GM19455 (cell line): ENCODE measurements around the gene CAMK2B.

Experiments
- ATAC-seq: cut with Tn5 transposase; IDR thresholded peaks from one replicate; pipeline ENCODE4 v1.9.1; 2021; ENCODE audit not compliant: unreplicated experiment

Gene CAMK2B

GRCh38 chr7:44275957-44276570 is 49.3 kb downstream of the CAMK2B start:
- no peak for ATAC-seq

GRCh38 chr7:44275146-44275545 is 50.2 kb downstream of the CAMK2B start:
- no peak for ATAC-seq

- no peak for ATAC-seq
Measured at GRCh38 chr7:44274623-44274975, 50.8 kb downstream of the CAMK2B start.

- ATAC-seq, result no peak
Measured at GRCh38 chr7:44273681-44274622, 51.4 kb downstream of the CAMK2B start.

- no peak for ATAC-seq
Measured at GRCh38 chr7:44272981-44273380, 52.4 kb downstream of the CAMK2B start.

- no peak for ATAC-seq
Measured at GRCh38 chr7:44272456-44272855, 52.9 kb downstream of the CAMK2B start.

- no peak for ATAC-seq
Measured at GRCh38 chr7:44269943-44270493, 55.4 kb downstream of the CAMK2B start.

GRCh38 chr7:44269417-44269816 is 56.0 kb downstream of the CAMK2B start:
- ATAC-seq, result no peak

GRCh38 chr7:44268671-44269070 is 56.7 kb downstream of the CAMK2B start:
- no peak for ATAC-seq

- no peak for ATAC-seq
Measured at GRCh38 chr7:44267719-44268421, 57.5 kb downstream of the CAMK2B start.

- no peak for ATAC-seq
Measured at GRCh38 chr7:44267178-44267577, 58.2 kb downstream of the CAMK2B start.

- no peak for ATAC-seq
Measured at GRCh38 chr7:44266526-44266925, 58.9 kb downstream of the CAMK2B start.

- ATAC-seq, result no peak
Measured at GRCh38 chr7:44265728-44266127, 59.7 kb downstream of the CAMK2B start.

GRCh38 chr7:44264221-44264931 is 61.0 kb downstream of the CAMK2B start:
- no peak for ATAC-seq

- no peak for ATAC-seq
Measured at GRCh38 chr7:44263326-44264082, 61.9 kb downstream of the CAMK2B start.

- ATAC-seq, result no peak
Measured at GRCh38 chr7:44262031-44262430, 63.4 kb downstream of the CAMK2B start.

GRCh38 chr7:44261240-44261639 is 64.2 kb downstream of the CAMK2B start:
- no peak for ATAC-seq

- ATAC-seq, result no peak
Measured at GRCh38 chr7:44259547-44260457, 65.6 kb downstream of the CAMK2B start.
